Frontal cortex (tissue), 4 donors: ENCODE results near the gene PROCA1. TPM values are rescaled to one million over a fixed set of nuclear protein-coding genes. Genes with fewer than 3 reads are reported as not detected.
"Not testable (repeated sequence)": the region's sequence is repeated elsewhere in the genome, so short reads cannot be mapped to it uniquely, and the experiment has no call there.

Experiments used
- DNase-seq, 2 donors: peaks; one replicate each; pipeline ENCODE4 v3.0.0; 2012; ENCODE audit warnings: low spot score in 2 of 2
- FAIRE-seq: peaks from 2 replicates; lab custom pipeline; 2012; peaks lifted over from hg19 to GRCh38; lab: Jason Lieb, UNC
- total RNA-seq: library from RNA; depleted of rRNA; stranded (reverse); fragments of >200 nt; gene quantifications from one replicate; pipeline ENCODE4 v1.2.3, GENCODE V29; 2014
- donor health status: control.
- donor health status: control.
- donor health status: control.

PROCA1 gene
- total RNA-seq, 1 donor from 2014 or later, result 2.9 TPM

DNA sequence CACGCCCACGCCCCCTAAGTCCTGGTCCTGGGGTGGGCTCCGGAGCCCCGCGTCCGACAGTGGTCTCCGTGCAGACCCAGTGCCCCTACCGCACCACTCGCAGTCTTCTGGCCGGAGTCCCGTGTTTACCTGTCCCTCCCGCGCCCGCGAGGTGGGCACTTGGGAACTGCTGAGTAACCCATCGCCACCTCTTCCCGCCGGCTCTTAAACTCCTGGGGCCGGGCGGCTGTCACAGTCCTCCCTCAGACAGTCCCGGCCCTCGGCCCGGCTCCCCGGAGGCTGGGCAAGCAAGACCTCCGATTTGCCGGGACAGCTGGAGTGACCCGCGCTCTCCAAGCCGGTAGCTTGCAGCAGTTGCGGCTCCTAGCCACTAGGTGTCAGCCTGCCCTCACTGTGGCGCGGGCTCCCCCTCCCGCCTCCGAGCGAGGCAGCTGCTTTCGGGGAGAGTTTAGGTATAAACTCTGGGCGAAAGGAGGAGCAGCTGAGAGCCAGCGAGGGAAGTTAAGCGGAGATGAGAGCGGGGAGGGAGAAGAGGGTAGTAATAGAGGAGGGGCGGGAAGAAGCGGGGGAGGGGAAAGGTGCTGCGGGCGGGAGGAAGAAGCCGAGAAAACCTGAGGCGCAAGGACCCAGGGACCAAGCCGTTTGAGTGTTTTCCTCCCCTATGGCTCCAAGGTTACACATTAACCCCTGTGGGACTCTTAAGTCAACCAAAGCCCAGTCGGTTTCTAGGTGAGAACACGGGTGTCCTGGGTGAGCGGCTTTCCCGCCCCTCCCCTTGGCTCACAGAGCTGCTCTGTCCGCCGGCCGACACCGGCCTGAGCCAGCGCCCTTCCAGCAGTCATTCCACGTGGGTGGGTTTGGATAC is 15.2 kb upstream of the PROCA1 start:
- FAIRE-seq (no peak), DNase-seq (peak; percentile 91 to 94)

DNA sequence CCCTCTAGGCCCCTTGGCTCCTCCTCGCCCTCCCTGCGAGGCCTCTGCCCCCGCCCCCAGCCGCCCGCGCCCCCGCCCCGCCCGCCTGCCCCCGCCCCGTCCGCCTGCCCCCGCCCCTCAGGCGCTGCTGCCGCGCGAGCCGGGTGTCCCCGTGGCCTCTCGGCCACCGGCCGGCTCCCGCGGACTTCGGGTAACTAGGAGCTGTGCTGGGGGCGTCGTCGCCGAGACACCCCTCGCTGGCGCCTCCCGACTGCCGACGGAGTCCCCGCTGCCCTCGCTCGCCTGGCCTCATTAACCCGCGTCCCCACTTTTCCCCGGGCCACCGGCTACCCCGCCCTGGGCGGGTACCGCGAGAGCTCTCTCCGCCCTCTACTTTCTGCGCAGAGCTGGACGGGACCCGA is 14.5 kb upstream of the PROCA1 start, which contains the start of gene TLCD1:
TLCD1 (minus strand) TSS at position 8 of the 401 bp plus-strand sequence. CDS start 136 bp downstream, outside the sequence.
- DNase-seq (peak; percentile 77 to 78), FAIRE-seq (no peak)

DNA sequence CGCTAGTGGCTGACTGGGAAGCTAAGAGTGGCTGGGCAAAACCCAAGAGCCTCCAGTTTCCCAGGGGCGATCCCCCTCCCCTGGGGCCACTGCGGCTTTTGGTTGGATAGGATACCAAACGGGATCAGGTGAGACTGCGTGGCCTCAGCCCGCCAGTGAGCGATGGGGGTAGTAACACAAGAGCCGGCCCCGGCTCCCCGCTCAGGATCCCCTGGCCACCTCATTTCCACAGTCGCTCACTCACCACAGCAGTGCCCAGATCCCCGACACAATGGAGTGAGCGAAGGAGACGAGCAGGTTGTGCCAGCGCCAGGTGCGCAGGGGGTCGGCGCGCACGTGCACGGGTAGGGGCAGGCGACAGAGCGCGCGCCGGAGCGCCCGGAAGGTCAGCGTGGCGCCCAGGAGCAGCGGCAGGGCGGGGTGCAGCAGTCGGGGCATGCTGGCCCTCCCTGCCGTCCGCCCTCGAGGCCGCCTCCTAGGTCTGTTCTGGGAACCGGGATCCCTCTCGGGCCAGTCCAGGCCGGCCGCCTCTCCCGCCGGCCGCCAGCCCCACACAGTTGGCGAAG is 14.1 kb upstream of the PROCA1 start:
- DNase-seq (no peak), FAIRE-seq (no peak)

DNA sequence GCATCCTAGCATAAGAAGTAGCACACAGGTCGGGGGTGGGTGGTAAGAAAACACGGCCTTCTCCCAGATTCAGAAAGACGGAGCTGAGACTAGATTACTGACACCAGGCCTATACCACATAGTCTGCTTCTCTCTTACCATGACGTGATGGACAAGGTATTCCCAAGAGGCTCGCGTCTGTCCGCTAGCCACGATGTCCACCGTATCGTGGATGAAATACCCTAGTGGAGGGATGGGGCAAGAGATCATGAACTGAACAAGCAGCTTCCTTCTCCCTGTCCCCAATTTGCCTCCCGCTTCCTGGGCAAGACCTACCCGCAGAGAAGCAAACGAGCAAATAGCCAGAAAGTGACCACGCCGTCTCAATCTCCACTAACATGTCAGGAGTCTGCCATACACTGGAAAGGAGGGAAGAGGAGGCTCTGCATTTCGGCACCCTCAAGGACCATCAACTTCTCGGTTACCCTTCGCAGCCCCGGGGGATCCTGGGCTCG is 13.5 kb upstream of the PROCA1 start:
- no peak for DNase-seq
- no peak for FAIRE-seq

DNA sequence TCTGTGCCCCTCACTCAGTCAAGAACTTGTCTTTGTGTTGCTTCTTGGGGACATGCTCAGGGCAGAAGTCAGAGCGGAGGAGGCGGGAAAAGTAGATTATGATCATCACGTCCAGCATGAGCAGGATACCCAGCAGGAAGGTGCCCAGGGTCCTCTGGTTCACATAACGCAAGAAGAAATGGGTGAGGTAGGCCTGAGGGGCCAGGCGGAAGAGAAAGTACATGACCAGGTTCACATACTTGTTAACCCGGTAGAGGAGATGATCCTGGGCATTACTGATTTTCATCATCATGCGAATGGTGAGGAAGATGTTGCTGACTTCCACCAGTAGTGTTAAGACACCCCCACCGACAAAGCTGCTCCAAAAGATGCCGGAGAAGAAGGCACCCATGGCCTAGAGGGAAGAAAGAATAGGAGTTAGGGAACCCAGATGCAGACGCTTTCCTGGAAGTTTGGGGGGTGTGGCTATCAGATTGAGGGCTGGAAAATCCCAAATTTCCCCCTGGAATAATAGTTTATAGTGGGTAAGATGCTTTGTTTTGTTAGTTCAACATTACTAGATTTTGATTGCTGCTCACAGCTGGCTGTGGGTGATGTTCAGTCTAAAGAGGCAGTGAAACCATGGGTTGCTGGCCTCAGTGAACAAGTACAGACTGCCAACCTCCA is 12.9 kb upstream of the PROCA1 start:
- FAIRE-seq (no peak), DNase-seq (no peak)

DNA sequence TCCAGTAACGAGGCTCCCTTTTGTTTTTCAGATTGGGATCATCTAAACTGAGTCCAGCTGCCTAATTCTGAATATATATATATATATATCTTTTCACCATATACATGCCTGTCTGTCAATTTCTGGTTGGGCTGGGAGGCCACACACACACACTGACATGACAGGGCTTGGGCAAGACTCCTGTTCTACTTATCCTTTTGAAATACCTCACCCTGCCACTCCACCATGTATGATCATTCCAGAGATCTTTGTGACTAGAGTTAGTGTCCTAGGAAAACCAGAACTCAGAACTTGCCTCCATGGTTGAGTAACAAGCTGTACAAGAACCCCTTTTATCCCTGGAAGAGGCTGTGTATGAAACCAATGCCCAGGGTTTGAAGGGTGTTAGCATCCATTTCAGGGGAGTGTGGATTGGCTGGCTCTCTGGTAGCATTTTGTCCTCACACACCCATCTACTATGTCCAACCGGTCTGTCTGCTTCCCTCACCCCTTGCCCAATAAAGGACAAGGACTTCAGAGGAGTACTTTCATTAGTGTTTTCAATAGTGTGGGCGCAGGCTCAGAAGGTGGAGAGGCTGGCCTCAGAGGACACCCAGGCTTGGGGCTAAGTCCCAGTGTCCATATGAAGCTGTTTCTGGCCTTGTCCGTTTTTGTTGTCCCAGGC is 12.3 kb upstream of the PROCA1 start:
- not testable (repeated sequence) for FAIRE-seq, DNase-seq

DNA sequence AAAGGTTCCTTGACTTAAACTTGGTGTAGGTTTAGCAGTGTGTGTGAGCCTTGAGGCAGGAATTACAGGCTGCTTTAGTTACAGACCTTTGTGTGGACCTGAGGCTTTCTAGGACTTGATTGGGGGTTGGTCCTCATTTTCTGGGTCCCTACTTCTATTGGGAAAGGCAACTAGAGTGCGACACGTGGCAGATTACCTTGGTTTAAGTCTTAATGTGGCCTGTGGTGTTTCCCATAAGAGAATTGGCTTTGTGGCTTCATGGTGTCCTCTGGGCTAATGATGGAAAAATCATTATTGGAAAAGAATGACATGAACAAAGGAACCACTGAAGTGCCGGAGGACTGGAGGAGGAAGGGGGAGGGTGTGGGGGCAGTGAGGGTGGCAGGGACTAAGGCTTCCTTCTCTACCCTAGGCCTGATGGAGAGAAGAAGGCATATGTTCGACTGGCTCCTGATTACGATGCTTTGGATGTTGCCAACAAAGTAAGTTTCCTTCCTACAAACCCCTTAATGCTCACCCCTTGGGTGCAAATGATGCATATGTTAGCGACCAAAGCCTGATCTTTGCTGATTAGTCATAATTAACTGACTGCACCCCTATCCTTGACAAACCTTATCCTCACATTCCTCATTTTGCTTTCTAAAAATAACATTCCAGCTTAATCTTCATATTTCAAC is 11.6 kb upstream of the PROCA1 start:
- FAIRE-seq (no peak), DNase-seq (no peak)

DNA sequence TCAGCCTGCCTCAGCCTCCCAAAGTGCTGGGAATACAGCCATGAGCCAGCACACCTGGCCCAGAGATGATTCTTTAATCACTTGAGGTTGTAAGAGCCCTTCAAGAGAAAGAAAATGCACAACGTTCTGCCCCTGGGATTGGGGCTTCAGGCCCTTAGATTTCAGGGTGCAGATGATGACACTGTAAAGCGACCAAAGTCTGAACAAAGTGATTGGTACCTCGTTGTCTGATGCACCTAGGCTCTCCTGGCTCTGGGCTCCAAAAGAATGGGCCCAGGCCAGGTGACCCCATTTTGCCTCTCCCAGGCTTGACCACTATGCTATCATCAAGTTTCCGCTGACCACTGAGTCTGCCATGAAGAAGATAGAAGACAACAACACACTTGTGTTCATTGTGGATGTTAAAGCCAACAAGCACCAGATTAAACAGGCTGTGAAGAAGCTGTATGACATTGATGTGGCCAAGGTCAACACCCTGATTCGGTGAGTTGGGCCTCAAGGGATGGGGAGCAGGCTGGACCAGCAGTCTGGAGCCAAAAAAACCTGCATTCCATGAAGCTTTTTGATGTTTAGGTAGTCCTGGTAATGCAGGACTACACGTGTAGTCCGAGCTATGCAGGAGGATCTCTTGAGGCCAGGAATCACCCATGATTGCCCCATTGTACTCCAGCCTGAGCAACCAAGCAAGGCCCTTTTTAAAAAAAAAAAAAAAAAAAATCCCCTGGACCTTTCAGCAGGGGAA is 10.9 kb upstream of the PROCA1 start:
- FAIRE-seq, result no peak
- no peak for DNase-seq

DNA sequence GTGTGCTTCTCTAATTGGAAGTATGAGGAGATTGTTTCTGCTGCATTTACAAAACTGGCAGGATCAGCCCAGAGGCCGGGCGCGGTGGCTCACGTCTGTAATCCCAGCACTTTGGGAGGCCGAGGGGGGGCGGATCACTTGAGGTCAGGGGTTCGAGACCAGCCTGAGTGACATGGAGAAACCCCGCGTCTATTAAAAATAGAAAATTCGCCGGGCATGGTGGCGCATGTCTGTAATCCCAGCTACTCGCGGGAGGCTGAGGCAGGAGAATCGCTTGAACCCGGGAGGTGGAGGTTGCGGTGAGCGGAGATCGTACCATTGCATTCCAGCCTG is 9.3 kb upstream of the PROCA1 start:
- FAIRE-seq, DNase-seq: not testable (repeated sequence)

DNA sequence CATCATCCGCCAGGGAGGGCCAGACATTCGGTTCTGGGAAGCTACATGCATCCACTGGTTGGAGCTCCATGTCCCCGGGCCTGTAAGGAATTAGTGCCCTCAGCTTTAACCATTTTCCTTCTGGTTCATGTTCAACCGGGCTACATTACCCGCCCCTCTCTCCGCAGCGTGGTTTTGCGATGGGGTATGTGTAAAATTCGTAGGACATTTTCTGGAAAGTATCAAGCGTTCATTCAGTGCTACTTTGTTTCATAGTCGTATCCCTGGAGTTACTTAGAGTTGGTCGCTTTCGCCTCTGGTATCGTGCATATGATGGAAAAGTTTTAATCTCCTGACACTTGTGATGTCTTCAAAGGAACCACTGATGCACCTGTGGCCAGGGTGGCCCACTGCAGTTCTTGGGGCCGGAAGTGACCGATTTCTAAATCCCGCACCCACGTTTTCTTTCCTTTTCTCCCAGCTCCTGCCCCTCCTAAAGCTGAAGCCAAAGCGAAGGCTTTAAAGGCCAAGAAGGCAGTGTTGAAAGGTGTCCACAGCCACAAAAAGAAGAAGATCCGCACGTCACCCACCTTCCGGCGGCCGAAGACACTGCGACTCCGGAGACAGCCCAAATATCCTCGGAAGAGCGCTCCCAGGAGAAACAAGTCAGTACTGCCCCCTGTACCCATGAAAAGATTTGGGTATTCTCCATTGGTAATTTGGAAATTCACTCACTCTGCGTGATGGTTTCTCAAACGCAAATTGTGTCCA is 8.7 kb upstream of the PROCA1 start:
- FAIRE-seq, result no peak
- DNase-seq, result no peak

DNA sequence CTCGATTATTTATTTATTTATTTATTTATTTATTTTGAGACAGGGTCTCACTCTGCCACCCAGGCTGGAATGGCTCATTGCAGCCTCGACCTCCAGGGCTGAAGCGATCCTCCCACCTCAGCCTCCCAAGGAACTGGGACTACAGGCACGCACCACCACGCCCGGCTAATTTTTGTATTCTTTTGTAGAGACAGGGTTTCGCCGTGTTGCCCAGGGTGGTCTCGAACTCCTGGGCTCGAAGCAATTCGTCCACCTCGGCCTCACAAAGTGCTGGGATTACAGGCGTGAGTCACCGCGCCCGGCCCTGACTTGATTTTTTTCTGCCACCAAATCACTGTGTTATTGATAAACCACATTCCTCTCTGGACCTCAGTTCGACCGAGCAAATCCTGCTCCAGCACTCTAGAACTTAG is 7.3 kb upstream of the PROCA1 start:
- DNase-seq (no peak), FAIRE-seq (no peak)

DNA sequence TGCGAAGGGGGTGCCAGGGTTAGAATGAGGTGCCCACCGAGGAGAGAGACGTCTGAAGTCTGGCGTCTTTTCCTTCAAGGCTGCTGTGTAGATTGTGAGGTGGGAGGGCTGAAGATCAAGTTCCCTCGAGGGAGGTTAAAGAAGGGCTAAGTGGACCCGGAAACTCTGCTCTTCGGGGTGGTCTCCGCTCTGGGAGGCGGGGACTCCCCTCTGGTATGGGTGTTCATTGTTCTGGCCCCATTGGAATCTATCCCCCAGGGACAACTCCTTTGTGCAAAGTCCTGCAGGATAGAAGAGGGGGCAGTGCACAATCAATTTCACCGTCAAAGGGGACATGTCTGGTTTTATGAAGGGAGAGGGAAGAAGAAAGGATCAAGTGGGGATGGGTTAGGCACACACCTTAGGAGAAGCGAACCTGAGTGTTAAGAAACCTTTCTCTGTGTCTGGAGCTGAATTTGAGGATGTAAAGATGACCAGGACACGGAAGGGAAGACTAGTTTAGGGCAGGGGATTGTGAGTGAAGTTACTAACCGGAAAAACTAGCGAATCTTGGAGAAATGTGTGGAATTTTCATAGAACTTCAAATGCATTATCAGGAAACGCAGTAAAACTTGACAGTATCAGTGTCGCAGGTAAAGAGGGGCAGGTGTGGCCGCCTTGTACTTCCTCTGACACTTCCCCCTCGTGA is 6.8 kb upstream of the PROCA1 start:
- DNase-seq (no peak), FAIRE-seq (no peak)

DNA sequence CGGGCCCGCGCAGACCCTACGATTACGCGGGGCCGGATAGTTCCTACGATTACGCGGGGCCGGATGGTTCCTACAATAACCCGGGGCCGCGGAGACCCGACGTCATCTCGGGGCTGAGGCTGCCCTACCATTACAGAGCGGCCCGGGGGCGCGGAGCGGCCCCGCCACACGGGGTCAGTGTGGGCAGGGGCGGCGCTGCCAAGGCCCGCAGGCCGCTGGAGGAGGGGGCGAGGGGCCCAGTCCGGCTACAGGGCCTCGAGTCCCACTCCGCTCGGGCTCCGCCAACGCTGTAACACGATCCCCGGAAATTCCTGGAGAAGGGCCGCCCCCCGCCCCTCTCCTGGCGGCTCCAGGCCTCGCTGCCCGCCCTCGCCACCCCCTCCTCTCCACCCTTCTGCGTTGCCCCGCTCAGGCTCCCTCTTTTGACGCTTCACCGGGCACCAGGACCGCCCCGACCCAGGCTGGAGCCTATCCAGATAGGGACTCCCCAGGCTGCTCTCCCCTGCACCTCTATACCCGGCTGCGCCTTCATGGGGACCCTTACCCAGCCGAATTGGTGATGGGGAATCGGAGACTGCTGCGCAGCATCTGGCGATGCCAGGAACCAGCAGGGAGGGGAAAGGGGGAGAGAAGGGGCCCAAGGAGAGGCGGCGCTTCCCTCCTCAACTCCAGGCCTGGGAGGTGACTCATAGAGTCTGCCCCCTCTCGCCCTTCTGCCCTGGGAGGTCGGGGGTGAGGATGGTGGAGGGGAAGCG is 6.1 kb upstream of the PROCA1 start, which contains the start of gene RAB34:
RAB34 (minus strand) TSS at position 291 of the 755 bp plus-strand sequence. CDS start 602 bp downstream, outside the sequence.
- no peak for FAIRE-seq

DNA sequence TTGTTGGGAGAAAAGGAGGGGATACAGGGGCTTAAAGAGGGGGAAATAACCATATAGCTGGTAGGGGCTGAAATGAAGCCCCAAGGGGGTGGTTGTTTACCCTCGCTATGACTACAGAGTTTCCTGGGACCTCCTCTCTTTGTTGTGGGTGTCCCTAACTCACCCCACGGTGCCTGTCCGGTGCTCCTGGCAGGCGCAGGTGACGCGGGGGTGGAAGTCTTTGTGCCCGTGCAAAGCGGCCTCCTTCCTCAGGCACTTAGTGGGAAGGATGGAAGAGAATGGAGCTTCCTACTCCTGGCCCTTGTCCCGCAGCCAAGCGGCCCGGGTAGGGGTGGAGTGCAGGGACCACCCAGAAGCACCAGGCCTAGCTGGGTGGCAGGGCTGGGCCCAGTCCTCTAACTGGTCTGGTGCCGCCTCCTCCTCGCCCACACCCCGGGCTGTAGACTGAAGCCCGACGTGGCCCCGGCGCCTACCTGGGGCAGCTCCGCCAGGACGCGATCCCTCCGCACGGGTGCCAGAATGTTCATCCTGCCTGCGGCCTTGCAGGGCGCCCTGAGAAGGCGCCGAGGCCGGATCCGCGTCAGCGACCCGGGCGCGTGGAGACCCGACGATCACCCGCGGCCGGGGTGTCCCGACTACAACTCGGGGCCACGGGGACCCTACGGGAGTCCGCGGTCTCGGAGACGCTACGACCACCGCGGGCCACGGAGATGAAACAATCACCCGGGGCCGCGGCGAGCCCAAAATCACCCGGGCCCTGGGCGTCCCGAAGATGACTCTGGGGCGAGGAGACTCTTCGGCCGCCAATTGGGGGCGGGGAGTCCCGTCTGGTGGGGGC is 5.3 kb upstream of the PROCA1 start:
- no peak for FAIRE-seq
- no peak for DNase-seq

More for the DNA sequence above, 6.1 kb upstream of the PROCA1 start, which contains the start of gene RAB34:
- DNase-seq, result peak in 1 of 2 donors; percentile 50

DNA sequence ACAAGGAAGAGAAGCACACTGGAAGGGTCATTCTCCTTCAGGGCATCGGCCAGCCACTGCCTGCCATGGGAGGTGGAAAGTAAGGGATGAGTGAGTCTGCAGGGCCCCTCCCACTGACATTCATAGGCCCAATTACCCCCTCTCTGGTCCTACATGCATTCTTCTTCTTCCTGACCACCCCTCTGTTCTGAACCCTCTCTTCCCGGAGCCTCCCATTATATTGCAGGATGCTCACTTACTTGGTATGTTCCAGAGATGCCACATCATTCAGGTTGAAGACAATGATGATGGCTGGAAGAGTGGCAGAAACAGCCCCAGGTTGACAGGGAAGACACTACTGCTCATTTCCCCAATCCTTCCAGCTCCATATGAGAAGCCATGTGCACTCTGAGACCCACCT is 3.5 kb upstream of the PROCA1 start:
- DNase-seq (no peak), FAIRE-seq (no peak)

DNA sequence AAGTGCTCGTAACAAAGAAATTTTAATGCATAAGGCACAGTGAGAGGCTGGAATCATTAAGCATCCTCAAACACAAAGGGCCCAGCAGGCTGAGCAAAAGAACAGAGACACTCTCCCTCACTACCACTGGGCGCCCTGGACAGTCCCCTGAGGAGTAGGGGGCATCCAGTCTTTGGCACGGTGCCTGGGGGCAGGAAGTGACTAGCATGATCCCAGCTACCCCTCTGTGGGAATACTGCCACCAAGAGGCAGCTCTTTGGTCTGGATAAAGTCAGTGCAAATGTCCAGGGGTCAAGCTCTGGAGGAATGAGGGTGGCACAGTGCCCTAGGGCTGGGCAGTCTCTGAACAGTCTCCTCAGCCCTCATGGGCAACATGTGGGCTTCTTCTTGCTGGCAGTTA is 2.6 kb upstream of the PROCA1 start:
- FAIRE-seq, result no peak
- no peak for DNase-seq
